Endothelial cell (in vitro differentiated cells): ENCODE data around the gene S100A16. TPM values are rescaled to one million over a fixed set of nuclear protein-coding genes. Genes with fewer than 3 reads are reported as not detected.

Experiments
- DNase-seq: peaks from one replicate; pipeline ENCODE4 v3.0.0; 2021; ENCODE audit warnings: low spot score
- H3K27ac Mint-ChIP-seq: one replicate; pipeline ENCODE4 v1.8.0; 2021; ENCODE audit warnings: mixed read lengths, inconsistent platforms; ENCODE audit not compliant: unreplicated experiment
- H3K27me3 Mint-ChIP-seq: one replicate; pipeline ENCODE4 v1.8.0; 2021; ENCODE audit warnings: mild to moderate bottlenecking, moderate library complexity, mixed read lengths, inconsistent platforms; ENCODE audit not compliant: unreplicated experiment
- H3K36me3 Mint-ChIP-seq: one replicate; pipeline ENCODE4 v1.8.0; 2021; ENCODE audit warnings: mild to moderate bottlenecking, low read depth, mixed read lengths, inconsistent platforms; ENCODE audit not compliant: unreplicated experiment
- H3K4me1 Mint-ChIP-seq: one replicate; pipeline ENCODE4 v1.8.0; 2021; ENCODE audit warnings: mild to moderate bottlenecking, mixed read lengths, inconsistent platforms; ENCODE audit not compliant: unreplicated experiment
- H3K4me3 Mint-ChIP-seq: one replicate; pipeline ENCODE4 v1.8.0; 2021; ENCODE audit warnings: mild to moderate bottlenecking, mixed read lengths, inconsistent platforms; ENCODE audit not compliant: unreplicated experiment
- H3K9me3 Mint-ChIP-seq: one replicate; pipeline ENCODE4 v1.8.0; 2021; ENCODE audit warnings: mixed read lengths, inconsistent platforms; ENCODE audit not compliant: unreplicated experiment
- total RNA-seq: library from RNA; stranded (reverse); fragmentation: NEBNext Ultra II Directional; extraction: Animal tissue kit (Norgen Biotek cat#: 25700); gene quantifications from one replicate; pipeline ENCODE4 v1.2.1, GENCODE V29; 2021; ENCODE audit not compliant: unreplicated experiment
- TF ChIP-seq, protein P1 (sequence below): fragments of 200-600 bp; sonication (generic); IDR thresholded peaks from one replicate; pipeline ENCODE4 v1.5.0; 2021; ENCODE audit warnings: antibody characterized with exemption; ENCODE audit not compliant: unreplicated experiment

The S100A16 gene
- total RNA-seq, 1 donor from 2014 or later, result 363 TPM

- peak overlapping the region; percentile 99 for H3K4me3 Mint-ChIP-seq
- TF ChIP-seq, protein P1, sequence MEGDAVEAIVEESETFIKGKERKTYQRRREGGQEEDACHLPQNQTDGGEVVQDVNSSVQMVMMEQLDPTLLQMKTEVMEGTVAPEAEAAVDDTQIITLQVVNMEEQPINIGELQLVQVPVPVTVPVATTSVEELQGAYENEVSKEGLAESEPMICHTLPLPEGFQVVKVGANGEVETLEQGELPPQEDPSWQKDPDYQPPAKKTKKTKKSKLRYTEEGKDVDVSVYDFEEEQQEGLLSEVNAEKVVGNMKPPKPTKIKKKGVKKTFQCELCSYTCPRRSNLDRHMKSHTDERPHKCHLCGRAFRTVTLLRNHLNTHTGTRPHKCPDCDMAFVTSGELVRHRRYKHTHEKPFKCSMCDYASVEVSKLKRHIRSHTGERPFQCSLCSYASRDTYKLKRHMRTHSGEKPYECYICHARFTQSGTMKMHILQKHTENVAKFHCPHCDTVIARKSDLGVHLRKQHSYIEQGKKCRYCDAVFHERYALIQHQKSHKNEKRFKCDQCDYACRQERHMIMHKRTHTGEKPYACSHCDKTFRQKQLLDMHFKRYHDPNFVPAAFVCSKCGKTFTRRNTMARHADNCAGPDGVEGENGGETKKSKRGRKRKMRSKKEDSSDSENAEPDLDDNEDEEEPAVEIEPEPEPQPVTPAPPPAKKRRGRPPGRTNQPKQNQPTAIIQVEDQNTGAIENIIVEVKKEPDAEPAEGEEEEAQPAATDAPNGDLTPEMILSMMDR, result no peak
- peaks cover 26% of the 10 kb centered on the region for H3K36me3 Mint-ChIP-seq
- H3K4me1 Mint-ChIP-seq, result peaks cover 19% of the 10 kb centered on the region
- peak overlapping the region; percentile 98 for H3K27ac Mint-ChIP-seq
- H3K9me3 Mint-ChIP-seq, result peaks cover 6% of the 10 kb centered on the region
- peaks cover 12% of the 10 kb centered on the region for H3K27me3 Mint-ChIP-seq
- DNase-seq, result no peak
Measured at GRCh38 chr1:153633161-153633753, 20.3 kb upstream of the S100A16 start.

- Mint-ChIP-seq H3K9me3 (peaks cover 6% of the 10 kb centered on the region), H3K4me3 (no peak overlapping the region), H3K4me1 (peaks cover 33% of the 10 kb centered on the region), H3K36me3 (peaks cover 20% of the 10 kb centered on the region), H3K27me3 (peaks cover 20% of the 10 kb centered on the region), H3K27ac (peak overlapping the region; percentile 68)
- DNase-seq, result no peak
- TF ChIP-seq, protein P1, result no peak
Measured at GRCh38 chr1:153631047-153632022, 18.4 kb upstream of the S100A16 start.

GRCh38 chr1:153630384-153630783, 17.4 kb upstream of the S100A16 start:
- no peak overlapping the region for H3K4me3 Mint-ChIP-seq

GRCh38 chr1:153629971-153630370, 17.0 kb upstream of the S100A16 start:
- Mint-ChIP-seq H3K27me3 (peaks cover 22% of the 10 kb centered on the region), H3K27ac (no peak overlapping the region), H3K36me3 (peaks cover 23% of the 10 kb centered on the region), H3K4me3 (no peak overlapping the region), H3K9me3 (peaks cover 6% of the 10 kb centered on the region), H3K4me1 (peaks cover 42% of the 10 kb centered on the region)
- TF ChIP-seq, protein P1, result no peak
- no peak for DNase-seq

More at GRCh38 chr1:153630384-153630783, 17.4 kb upstream of the S100A16 start:
- peaks cover 23% of the 10 kb centered on the region for H3K36me3 Mint-ChIP-seq
- H3K9me3 Mint-ChIP-seq, result peaks cover 6% of the 10 kb centered on the region
- no peak for DNase-seq
- H3K27ac Mint-ChIP-seq, result no peak overlapping the region
- H3K4me1 Mint-ChIP-seq, result peaks cover 41% of the 10 kb centered on the region
- TF ChIP-seq, protein P1, result no peak
- peaks cover 22% of the 10 kb centered on the region for H3K27me3 Mint-ChIP-seq

DNA sequence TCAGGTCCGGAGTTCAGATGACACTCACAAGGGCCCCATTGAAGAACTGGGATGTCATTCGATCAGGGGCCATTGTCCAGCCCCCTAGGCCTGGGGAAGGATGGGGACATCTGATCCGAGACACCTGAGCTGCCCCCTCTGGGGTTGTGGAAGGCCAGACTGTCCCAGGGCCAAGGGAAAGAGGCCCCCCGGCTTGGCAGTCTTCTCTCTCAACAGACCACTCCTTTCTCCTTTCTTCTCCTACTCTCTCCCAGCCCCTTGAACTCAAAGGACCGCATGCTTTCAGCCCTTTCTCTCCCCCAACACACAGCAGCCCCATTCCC, 16.4 kb upstream of the S100A16 start:
- Mint-ChIP-seq H3K4me3 (no peak overlapping the region), H3K9me3 (peaks cover 6% of the 10 kb centered on the region), H3K36me3 (peaks cover 20% of the 10 kb centered on the region), H3K27ac (no peak overlapping the region), H3K4me1 (peaks cover 44% of the 10 kb centered on the region), H3K27me3 (peaks cover 19% of the 10 kb centered on the region)
- TF ChIP-seq, protein P1, result no peak
- DNase-seq, result no peak
